ENCODE data around the gene PLEKHG5.

The PLEKHG5 gene

GRCh38 chr1:6509919-6510291, 18.4 kb upstream of the PLEKHG5 start:
- DNase-seq: no peak

GRCh38 chr1:6509220-6509918, 17.9 kb upstream of the PLEKHG5 start:
- no peak for DNase-seq

- no peak for DNase-seq
Measured at GRCh38 chr1:6508816-6509189, 17.3 kb upstream of the PLEKHG5 start.

GRCh38 chr1:6508154-6508815, 16.8 kb upstream of the PLEKHG5 start:
- DNase-seq: no peak

- no peak for DNase-seq
Measured at GRCh38 chr1:6507461-6507911, 16.0 kb upstream of the PLEKHG5 start.

GRCh38 chr1:6507037-6507428, 15.6 kb upstream of the PLEKHG5 start:
- DNase-seq: no peak

- DNase-seq: no peak
Measured at GRCh38 chr1:6506210-6507036, 15.0 kb upstream of the PLEKHG5 start.

- DNase-seq: no peak
Measured at GRCh38 chr1:6505367-6506209, 14.1 kb upstream of the PLEKHG5 start.

- DNase-seq: no peak
Measured at GRCh38 chr1:6504887-6505286, 13.4 kb upstream of the PLEKHG5 start.

- DNase-seq: no peak
Measured at GRCh38 chr1:6503884-6504602, 12.6 kb upstream of the PLEKHG5 start.

- DNase-seq: no peak
Measured at GRCh38 chr1:6502000-6502891, 10.8 kb upstream of the PLEKHG5 start.

- no peak for DNase-seq
Measured at GRCh38 chr1:6501279-6501813, 9.9 kb upstream of the PLEKHG5 start.

- DNase-seq: no peak
Measured at GRCh38 chr1:6500544-6501278, 9.2 kb upstream of the PLEKHG5 start.

- DNase-seq: no peak
Measured at GRCh38 chr1:6499296-6499695, 7.8 kb upstream of the PLEKHG5 start.

- no peak for DNase-seq
Measured at GRCh38 chr1:6498576-6499111, 7.2 kb upstream of the PLEKHG5 start.

GRCh38 chr1:6497867-6498575, 6.6 kb upstream of the PLEKHG5 start:
- no peak for DNase-seq

GRCh38 chr1:6497215-6497866, 5.9 kb upstream of the PLEKHG5 start:
- no peak for DNase-seq

- DNase-seq: no peak
Measured at GRCh38 chr1:6496890-6497214, 5.4 kb upstream of the PLEKHG5 start.

GRCh38 chr1:6496365-6496721, 4.9 kb upstream of the PLEKHG5 start:
- no peak for DNase-seq
